Kidney epithelial cell (primary cell): ENCODE data around the gene KLHL26. TPM values are rescaled to one million over a fixed set of nuclear protein-coding genes. Genes with fewer than 3 reads are reported as not detected.
A peak's percentile ranks its signal among the peaks of the same experiment; 100 is the strongest.
"Not testable (repeated sequence)": the region's sequence is repeated elsewhere in the genome, so short reads cannot be mapped to it uniquely, and the experiment has no call there.

Source experiments
- DNase-seq: peaks from one replicate; pipeline ENCODE4 v3.0.0-alpha.2; 2010; ENCODE audit warnings: low read depth
- H3K27me3 ChIP-seq: 2 replicates; pipeline ENCODE4 v1.6.0; 2011; ENCODE audit warnings: low read length; ENCODE audit not compliant: control insufficient read depth, insufficient read depth
- H3K36me3 ChIP-seq: 2 replicates; pipeline ENCODE4 v1.5.1; 2011; ENCODE audit warnings: low read length; ENCODE audit not compliant: control insufficient read depth, insufficient read depth
- H3K4me3 ChIP-seq: 2 replicates; pipeline ENCODE4 v1.5.1; 2011; ENCODE audit warnings: low read depth, mild to moderate bottlenecking, control low read depth, low read length
- CTCF ChIP-seq: IDR thresholded peaks from 2 replicates; pipeline ENCODE4 v1.5.1; 2011; ENCODE audit warnings: mild to moderate bottlenecking, moderate library complexity, low read length, control low read depth, inconsistent platforms; ENCODE audit not compliant: insufficient read depth, poor library complexity, severe bottlenecking
- total RNA-seq: library from RNA; depleted of rRNA; stranded (reverse); fragments of >200 nt; gene quantifications from 2 replicates; pipeline ENCODE4 v1.2.3, GENCODE V29; 2015

KLHL26 gene
- total RNA-seq, 1 donor from 2014 or later = 7.5 TPM

GRCh38 chr19:18590273-18591272, 46.3 kb upstream of the KLHL26 start:
- Histone ChIP-seq H3K4me3 (peak overlapping the region; percentile 81), H3K27me3 (peaks cover 4% of the 10 kb centered on the region), H3K36me3 (no peaks in the 10 kb centered on the region)
- DNase-seq = peak; percentile 56
- peak; percentile 65 for TF ChIP-seq CTCF

- Histone ChIP-seq H3K36me3 (no peaks in the 10 kb centered on the region), H3K27me3 (peaks cover 11% of the 10 kb centered on the region), H3K4me3 (no peak overlapping the region)
- no peak for DNase-seq
- no peak for TF ChIP-seq CTCF
These were observed 45.0 kb upstream of the KLHL26 start for GRCh38 chr19:18591735-18592385.

- H3K4me3 ChIP-seq, H3K36me3 ChIP-seq, DNase-seq: not testable (repeated sequence)
- H3K27me3 ChIP-seq = peaks cover 14% of the 10 kb centered on the region
These were observed 44.1 kb upstream of the KLHL26 start for GRCh38 chr19:18592732-18593131.

GRCh38 chr19:18593367-18594095, 43.3 kb upstream of the KLHL26 start:
- H3K27me3 ChIP-seq = peaks cover 21% of the 10 kb centered on the region
- TF ChIP-seq CTCF = no peak
- no peak for DNase-seq
- peak overlapping the region; percentile 19 for H3K4me3 ChIP-seq
- no peaks in the 10 kb centered on the region for H3K36me3 ChIP-seq

- H3K27me3 ChIP-seq = peaks cover 26% of the 10 kb centered on the region
- no peaks in the 10 kb centered on the region for H3K36me3 ChIP-seq
- no peak for DNase-seq
- TF ChIP-seq CTCF = peak; percentile 37
- H3K4me3 ChIP-seq = peak overlapping the region; percentile 29
These were observed 42.6 kb upstream of the KLHL26 start for GRCh38 chr19:18594096-18594823.
